ENCODE measurements around the gene QRICH1. TPM values are rescaled to one million over a fixed set of nuclear protein-coding genes. Genes with fewer than 3 reads are reported as not detected.

Gene QRICH1
- total and polyA plus RNA-seq, 2 of the 13 experiments (the other 11 are each of a cell fraction or from before 2014, with no cell fraction given): 52.6 to 102 TPM

DNA sequence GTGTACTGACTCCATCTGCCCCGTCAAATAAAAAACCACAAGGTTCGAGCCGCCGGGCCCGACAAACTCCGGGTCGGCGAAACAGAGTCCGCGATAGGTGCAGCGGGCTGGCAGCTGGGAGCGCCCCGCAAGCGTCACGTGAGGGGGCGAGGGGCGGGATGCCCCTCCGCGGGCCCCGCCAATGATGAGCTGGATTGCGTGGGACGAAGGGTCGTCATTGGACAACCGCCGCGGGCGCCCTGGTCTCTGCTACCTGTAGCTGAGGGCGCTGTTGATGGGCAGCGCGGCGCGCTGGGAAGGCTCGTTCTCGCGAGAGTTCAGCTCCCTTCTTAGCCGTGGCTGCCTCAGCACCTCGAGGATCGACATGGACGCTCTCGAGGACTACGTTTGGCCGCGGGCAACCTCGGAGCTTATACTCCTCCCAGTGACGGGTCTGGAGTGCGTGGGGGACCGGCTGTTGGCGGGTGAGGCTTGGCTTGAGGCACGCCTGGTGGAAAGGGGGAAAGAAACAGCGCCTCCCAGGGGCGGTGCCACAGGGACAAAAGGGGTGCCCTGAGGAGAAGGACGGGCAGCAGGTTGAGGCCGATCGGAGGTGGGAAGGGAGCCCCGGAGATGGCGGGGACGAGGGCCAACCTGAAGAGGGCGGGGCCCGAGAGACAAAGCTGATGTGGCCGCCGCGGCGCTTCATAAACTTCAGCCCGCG lies 86.7 kb downstream of the QRICH1 start, which contains the start of gene WDR6 (continued):
- TF ChIP-seq, protein P1, sequence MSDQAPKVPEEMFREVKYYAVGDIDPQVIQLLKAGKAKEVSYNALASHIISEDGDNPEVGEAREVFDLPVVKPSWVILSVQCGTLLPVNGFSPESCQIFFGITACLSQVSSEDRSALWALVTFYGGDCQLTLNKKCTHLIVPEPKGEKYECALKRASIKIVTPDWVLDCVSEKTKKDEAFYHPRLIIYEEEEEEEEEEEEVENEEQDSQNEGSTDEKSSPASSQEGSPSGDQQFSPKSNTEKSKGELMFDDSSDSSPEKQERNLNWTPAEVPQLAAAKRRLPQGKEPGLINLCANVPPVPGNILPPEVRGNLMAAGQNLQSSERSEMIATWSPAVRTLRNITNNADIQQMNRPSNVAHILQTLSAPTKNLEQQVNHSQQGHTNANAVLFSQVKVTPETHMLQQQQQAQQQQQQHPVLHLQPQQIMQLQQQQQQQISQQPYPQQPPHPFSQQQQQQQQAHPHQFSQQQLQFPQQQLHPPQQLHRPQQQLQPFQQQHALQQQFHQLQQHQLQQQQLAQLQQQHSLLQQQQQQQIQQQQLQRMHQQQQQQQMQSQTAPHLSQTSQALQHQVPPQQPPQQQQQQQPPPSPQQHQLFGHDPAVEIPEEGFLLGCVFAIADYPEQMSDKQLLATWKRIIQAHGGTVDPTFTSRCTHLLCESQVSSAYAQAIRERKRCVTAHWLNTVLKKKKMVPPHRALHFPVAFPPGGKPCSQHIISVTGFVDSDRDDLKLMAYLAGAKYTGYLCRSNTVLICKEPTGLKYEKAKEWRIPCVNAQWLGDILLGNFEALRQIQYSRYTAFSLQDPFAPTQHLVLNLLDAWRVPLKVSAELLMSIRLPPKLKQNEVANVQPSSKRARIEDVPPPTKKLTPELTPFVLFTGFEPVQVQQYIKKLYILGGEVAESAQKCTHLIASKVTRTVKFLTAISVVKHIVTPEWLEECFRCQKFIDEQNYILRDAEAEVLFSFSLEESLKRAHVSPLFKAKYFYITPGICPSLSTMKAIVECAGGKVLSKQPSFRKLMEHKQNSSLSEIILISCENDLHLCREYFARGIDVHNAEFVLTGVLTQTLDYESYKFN (CRISPR knock-in tag; conservative IDR thresholded peaks at IDR 0.05): peak; percentile 42; the same call in 1 of the 2 replicates
- TF ChIP-seq SETDB1 (CRISPR knock-in tag; IDR thresholded peaks at IDR 0.05; ENCODE audit: borderline replicate concordance): no peak
- TF ChIP-seq SMAD1 (CRISPR knock-in tag; IDR thresholded peaks at IDR 0.05; ENCODE audit: borderline replicate concordance, low read depth): peak; percentile 61; the same call in 1 of the 2 replicates
- TF ChIP-seq EHMT2 (IDR thresholded peaks at IDR 0.05; ENCODE audit: borderline replicate concordance, low read depth, low read length): no peak
- peak; percentile 51; the same call in 1 of the 2 replicates for TF ChIP-seq ZNF777 (CRISPR knock-in tag; IDR thresholded peaks at IDR 0.05)
- no peak for TF ChIP-seq STAG1 (CRISPR knock-in tag; IDR thresholded peaks at IDR 0.05)
- TF ChIP-seq, protein P2, sequence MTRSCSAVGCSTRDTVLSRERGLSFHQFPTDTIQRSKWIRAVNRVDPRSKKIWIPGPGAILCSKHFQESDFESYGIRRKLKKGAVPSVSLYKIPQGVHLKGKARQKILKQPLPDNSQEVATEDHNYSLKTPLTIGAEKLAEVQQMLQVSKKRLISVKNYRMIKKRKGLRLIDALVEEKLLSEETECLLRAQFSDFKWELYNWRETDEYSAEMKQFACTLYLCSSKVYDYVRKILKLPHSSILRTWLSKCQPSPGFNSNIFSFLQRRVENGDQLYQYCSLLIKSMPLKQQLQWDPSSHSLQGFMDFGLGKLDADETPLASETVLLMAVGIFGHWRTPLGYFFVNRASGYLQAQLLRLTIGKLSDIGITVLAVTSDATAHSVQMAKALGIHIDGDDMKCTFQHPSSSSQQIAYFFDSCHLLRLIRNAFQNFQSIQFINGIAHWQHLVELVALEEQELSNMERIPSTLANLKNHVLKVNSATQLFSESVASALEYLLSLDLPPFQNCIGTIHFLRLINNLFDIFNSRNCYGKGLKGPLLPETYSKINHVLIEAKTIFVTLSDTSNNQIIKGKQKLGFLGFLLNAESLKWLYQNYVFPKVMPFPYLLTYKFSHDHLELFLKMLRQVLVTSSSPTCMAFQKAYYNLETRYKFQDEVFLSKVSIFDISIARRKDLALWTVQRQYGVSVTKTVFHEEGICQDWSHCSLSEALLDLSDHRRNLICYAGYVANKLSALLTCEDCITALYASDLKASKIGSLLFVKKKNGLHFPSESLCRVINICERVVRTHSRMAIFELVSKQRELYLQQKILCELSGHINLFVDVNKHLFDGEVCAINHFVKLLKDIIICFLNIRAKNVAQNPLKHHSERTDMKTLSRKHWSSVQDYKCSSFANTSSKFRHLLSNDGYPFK (CRISPR knock-in tag; IDR thresholded peaks at IDR 0.05; ENCODE audit: borderline replicate concordance): peak; percentile 82
- TF ChIP-seq DPF2 (CRISPR knock-in tag; IDR thresholded peaks at IDR 0.05; ENCODE audit: borderline replicate concordance, low read depth): no peak
- no peak for TF ChIP-seq ADNP (CRISPR knock-in tag; IDR thresholded peaks at IDR 0.05)
- TF ChIP-seq PPARG (CRISPR knock-in tag; conservative IDR thresholded peaks at IDR 0.05): peak; percentile 22; the same call in 1 of the 2 replicates
- TF ChIP-seq TOPORS (CRISPR knock-in tag; IDR thresholded peaks at IDR 0.05): peak; percentile 70
- no peak for TF ChIP-seq MAFG (CRISPR knock-in tag; IDR thresholded peaks at IDR 0.05)
- TF ChIP-seq, protein P3, sequence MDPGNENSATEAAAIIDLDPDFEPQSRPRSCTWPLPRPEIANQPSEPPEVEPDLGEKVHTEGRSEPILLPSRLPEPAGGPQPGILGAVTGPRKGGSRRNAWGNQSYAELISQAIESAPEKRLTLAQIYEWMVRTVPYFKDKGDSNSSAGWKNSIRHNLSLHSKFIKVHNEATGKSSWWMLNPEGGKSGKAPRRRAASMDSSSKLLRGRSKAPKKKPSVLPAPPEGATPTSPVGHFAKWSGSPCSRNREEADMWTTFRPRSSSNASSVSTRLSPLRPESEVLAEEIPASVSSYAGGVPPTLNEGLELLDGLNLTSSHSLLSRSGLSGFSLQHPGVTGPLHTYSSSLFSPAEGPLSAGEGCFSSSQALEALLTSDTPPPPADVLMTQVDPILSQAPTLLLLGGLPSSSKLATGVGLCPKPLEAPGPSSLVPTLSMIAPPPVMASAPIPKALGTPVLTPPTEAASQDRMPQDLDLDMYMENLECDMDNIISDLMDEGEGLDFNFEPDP (CRISPR knock-in tag; conservative IDR thresholded peaks at IDR 0.05): no peak
- TF ChIP-seq MBNL3 (CRISPR knock-in tag; conservative IDR thresholded peaks at IDR 0.05): no peak
- TF ChIP-seq AGO1 (IDR thresholded peaks at IDR 0.05; ENCODE audit: low read depth, low read length, poor library complexity, severe bottlenecking): peak; percentile 59
- peak; percentile 26 for TF ChIP-seq CBX1 (IDR thresholded peaks at IDR 0.05; ENCODE audit: low read depth)
- no peak; the same call in 1 of the 2 replicates for TF ChIP-seq TGIF2 (CRISPR knock-in tag; IDR thresholded peaks at IDR 0.05)
- TF ChIP-seq ZMYM2 (CRISPR knock-in tag; IDR thresholded peaks at IDR 0.05): no peak
- TF ChIP-seq SP5 (CRISPR knock-in tag; IDR thresholded peaks at IDR 0.05; ENCODE audit: borderline replicate concordance, low read depth): no peak; the same call in 1 of the 2 replicates
- no peak for TF ChIP-seq KDM4B (CRISPR knock-in tag; IDR thresholded peaks at IDR 0.05)
- TF ChIP-seq, protein P4, sequence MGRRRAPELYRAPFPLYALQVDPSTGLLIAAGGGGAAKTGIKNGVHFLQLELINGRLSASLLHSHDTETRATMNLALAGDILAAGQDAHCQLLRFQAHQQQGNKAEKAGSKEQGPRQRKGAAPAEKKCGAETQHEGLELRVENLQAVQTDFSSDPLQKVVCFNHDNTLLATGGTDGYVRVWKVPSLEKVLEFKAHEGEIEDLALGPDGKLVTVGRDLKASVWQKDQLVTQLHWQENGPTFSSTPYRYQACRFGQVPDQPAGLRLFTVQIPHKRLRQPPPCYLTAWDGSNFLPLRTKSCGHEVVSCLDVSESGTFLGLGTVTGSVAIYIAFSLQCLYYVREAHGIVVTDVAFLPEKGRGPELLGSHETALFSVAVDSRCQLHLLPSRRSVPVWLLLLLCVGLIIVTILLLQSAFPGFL (CRISPR knock-in tag; IDR thresholded peaks at IDR 0.05): no peak

Data from HepG2 (cell line).